Parietal lobe (tissue), 2 donors: ENCODE data around the gene KLK1. TPM values are rescaled to one million over a fixed set of nuclear protein-coding genes. Genes with fewer than 3 reads are reported as not detected.
A peak's percentile ranks its signal among the peaks of the same experiment; 100 is the strongest.

Experiments used
- small RNA-seq: library from RNA; depleted of rRNA; stranded (forward); fragments of <200 nt; gene quantifications from one replicate; pipeline ENCODE3, GENCODE V24; 2014; ENCODE audit warnings: low replicate concordance
- total RNA-seq: library from RNA; depleted of rRNA; stranded (reverse); fragments of >200 nt; gene quantifications from one replicate; pipeline ENCODE4 v1.2.3, GENCODE V29; 2014

Gene KLK1
- not detected for total RNA-seq

DNA sequence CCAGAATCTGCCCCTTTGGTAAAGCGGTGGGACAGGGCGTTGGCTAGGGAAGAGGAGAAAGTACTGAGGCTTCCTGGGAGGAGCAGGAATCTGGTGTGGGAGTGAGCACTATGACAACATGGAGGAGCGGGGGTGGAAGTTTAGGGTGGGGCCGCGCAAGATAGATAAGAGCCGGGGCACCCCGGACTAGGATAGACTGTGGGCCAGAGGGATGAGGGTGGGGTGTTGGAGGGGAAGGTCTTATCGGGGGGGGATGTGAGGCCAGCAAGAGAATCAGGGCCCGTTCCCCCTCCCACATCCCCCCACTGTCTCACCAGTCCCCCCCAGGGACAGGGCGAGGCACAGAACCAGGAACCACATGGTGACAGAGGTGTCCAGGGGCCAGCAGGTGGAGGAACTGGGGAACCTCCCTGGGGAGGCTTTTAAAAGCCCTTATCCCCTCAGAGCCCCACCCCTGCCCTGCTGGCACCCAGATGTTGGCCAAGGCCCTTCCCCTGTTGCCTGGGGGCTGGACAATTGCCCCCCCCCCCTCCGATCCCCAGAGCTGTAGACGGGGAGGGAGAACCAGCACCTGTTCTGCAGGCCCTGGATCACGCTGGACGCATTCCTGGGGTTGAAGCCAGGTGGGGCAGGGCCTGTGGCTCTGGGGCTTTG, at the start of gene KLK1:
KLK1 (minus strand) TSS at position 399 of the 654 bp plus-strand sequence; CDS start at position 360, 39 bp downstream.

DNA sequence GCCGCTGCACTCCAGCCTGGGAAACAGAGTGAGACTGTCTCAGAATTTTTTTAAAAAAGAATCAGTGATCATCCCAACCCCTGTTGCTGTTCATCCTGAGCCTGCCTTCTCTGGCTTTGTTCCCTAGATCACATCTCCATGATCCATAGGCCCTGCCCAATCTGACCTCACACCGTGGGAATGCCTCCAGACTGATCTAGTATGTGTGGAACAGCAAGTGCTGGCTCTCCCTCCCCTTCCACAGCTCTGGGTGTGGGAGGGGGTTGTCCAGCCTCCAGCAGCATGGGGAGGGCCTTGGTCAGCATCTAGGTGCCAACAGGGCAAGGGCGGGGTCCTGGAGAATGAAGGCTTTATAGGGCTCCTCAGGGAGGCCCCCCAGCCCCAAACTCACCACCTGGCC, 49.5 kb upstream of the KLK1 start, which contains the start of gene KLK2:
KLK2 (plus strand) TSS at position 384 of the 400 bp plus-strand sequence. CDS start 35 bp downstream, outside the sequence.

DNA sequence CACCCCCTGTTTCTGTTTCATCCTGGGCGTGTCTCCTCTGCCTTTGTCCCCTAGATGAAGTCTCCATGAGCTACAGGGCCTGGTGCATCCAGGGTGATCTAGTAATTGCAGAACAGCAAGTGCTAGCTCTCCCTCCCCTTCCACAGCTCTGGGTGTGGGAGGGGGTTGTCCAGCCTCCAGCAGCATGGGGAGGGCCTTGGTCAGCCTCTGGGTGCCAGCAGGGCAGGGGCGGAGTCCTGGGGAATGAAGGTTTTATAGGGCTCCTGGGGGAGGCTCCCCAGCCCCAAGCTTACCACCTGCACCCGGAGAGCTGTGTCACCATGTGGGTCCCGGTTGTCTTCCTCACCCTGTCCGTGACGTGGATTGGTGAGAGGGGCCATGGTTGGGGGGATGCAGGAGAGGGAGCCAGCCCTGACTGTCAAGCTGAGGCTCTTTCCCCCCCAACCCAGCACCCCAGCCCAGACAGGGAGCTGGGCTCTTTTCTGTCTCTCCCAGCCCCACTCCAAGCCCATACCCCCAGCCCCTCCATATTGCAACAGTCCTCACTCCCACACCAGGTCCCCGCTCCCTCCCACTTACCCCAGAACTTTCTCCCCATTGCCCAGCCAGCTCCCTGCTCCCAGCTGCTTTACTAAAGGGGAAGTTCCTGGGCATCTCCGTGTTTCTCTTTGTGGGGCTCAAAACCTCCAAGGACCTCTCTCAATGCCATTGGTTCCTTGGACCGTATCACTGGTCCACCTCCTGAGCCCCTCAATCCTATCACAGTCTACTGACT, 31.2 kb upstream of the KLK1 start, which contains the start of gene KLK3:
KLK3 (plus strand) TSS at position 280 of the 775 bp plus-strand sequence; CDS start at position 321, 41 bp downstream.

DNA sequence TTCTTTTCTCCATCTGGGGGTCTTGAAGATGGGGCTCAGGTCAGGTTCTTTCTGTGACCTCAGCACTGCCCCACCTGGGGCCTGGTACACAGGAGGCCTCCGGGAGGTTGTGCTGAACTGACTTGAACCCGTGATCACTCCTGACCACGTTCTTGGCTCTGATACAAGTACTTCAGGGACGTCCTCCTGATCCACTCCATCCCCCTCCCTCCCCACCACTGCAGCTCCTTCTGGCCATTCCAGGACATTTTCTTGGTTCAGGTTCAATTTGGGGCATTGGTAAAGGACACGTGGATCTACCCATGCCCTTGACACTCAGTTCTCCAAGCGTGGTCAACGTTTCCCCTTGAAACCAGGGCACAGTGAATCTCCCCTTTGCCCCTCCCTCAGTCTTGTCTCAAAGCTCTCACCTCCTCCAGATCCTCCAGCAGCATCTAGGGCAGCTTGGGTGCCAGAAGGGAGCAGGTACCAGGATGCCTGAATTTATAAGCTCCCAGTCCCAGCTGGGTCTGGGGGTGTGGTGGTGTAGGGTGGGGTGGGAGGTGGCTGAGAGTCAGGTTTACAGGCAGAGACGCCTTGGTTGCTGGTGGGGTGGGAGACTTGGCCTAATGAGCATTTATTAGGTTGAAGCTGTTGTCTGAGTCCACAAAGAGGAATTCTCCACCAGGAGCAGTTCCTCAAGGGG, 9.7 kb upstream of the KLK1 start, which contains the start of gene KLK15:
KLK15 (minus strand) TSS at position 458 of the 685 bp plus-strand sequence. CDS start 2,082 bp downstream, outside the sequence.

DNA sequence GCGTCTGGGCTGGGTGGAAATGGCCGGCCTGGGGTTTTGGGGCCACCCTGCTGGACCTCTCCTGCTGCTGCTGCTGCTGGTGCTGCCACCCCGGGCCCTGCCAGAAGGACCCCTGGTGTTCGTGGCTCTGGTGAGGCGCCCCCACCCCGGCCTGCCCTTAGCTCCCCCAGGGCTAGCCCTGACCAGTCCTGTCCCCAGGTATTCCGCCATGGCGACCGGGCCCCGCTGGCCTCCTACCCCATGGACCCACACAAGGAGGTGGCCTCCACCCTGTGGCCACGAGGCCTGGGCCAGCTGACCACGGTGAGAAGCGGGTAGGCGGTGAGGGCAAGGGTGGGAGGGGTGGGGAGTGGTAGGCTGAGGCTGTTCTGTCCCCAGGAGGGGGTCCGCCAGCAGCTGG, 33.2 kb downstream of the KLK1 start, which contains the start of gene ACP4:
ACP4 (plus strand) TSS at position 20 of the 400 bp plus-strand sequence; CDS start at position 20, 0 bp downstream.

DNA sequence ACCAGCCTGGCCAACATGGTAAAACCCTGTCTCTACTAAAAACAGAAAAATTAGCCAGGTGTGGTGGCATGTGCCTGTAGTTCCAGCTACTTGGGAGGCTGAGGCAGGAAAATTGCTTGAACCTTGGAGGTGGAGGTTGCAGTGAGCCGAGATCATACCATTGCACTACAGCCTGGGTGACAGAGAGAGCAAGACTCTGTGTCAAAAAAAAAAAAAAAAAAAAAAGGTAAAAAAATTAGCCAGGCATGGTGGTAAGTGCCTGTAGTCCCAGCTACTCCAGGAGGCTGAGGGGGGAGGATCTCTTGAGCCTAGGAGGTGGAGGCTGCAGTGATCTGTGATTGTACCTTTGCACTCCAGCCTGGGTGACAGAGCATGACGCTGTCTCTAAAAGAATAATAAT, 53.4 kb downstream of the KLK1 start, which contains the start of gene GPR32:
GPR32 (plus strand) TSS at position 301 of the 400 bp plus-strand sequence. CDS start 137 bp downstream, outside the sequence.

Small RNA genes within 50 kb of the gene (small RNA-seq; reads per million reads assigned to genes)
- gene SNORD88A (149 reads per million, percentile 96 among the genes with 10 or more reads in this experiment), gene SNORD88B (not detected), gene SNORD88C (not detected)

Other genes starting within 250 kb of the KLK1 start
- gene SYT3, start 183.9 kb downstream of the KLK1 start, total RNA-seq = 24.7 TPM
- gene C19orf81, start 174.3 kb downstream of the KLK1 start, total RNA-seq = not detected
- gene SHANK1, start 104.0 kb downstream of the KLK1 start, total RNA-seq = 49.1 TPM
- gene CLEC11A, start 100.4 kb downstream of the KLK1 start, total RNA-seq = 2.5 TPM
- not detected for gene GPR32, start 53.3 kb downstream of the KLK1 start, total RNA-seq
- gene ACP4, start 33.4 kb downstream of the KLK1 start, total RNA-seq = not detected
- gene KLK15, start 9.8 kb upstream of the KLK1 start, total RNA-seq = not detected
- not detected for gene KLK3, start 31.1 kb upstream of the KLK1 start, total RNA-seq
- gene KLK2, start 49.7 kb upstream of the KLK1 start, total RNA-seq = not detected
- not detected for gene KLK4, start 87.6 kb upstream of the KLK1 start, total RNA-seq
- gene KLK5, start 129.3 kb upstream of the KLK1 start, total RNA-seq = not detected
- gene KLK6, start 145.8 kb upstream of the KLK1 start, total RNA-seq = not detected
- not detected for gene KLK7, start 160.1 kb upstream of the KLK1 start, total RNA-seq
- gene KLK8, start 177.8 kb upstream of the KLK1 start, total RNA-seq = not detected
- not detected for gene KLK10, start 195.9 kb upstream of the KLK1 start, total RNA-seq
- not detected for gene KLK11, start 202.8 kb upstream of the KLK1 start, total RNA-seq
- not detected for gene KLK12, start 211.2 kb upstream of the KLK1 start, total RNA-seq
- not detected for gene KLK13, start 241.3 kb upstream of the KLK1 start, total RNA-seq